Tongue (tissue), 2 donors: Measurements from ENCODE around the gene CD3G. TPM values are rescaled to one million over a fixed set of nuclear protein-coding genes. Genes with fewer than 3 reads are reported as not detected.
A peak's percentile ranks its signal among the peaks of the same experiment; 100 is the strongest.

Experiments
- DNase-seq: peaks from one replicate; pipeline ENCODE4 v3.0.0-alpha.2; 2015
- total RNA-seq: library from RNA; depleted of rRNA; stranded (reverse); fragments of >200 nt; gene quantifications from one replicate; pipeline ENCODE4 v1.2.3, GENCODE V29; 2014

CD3G gene
- total RNA-seq, 1 donor from 2014 or later: 1.1 TPM

DNA sequence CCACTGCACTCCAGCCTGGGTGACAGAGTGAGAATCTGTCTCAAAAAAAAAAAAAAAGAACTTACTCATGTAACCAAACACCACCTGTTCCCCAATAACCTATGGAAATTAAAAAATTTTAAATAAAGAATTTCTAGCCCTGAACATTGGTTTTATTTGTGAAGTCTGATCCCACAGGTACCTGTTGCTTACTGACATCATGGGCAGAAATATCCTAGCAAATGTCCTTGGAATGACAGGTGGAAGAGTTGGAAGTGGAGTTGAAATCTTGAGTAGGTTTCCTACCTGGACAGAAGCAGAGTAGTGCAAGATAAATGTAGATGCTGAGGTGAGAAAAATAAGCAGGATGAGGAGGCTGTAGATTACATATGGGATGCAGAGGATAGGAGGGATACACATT, 18.9 kb upstream of the CD3G start:
- no peak for DNase-seq

DNA sequence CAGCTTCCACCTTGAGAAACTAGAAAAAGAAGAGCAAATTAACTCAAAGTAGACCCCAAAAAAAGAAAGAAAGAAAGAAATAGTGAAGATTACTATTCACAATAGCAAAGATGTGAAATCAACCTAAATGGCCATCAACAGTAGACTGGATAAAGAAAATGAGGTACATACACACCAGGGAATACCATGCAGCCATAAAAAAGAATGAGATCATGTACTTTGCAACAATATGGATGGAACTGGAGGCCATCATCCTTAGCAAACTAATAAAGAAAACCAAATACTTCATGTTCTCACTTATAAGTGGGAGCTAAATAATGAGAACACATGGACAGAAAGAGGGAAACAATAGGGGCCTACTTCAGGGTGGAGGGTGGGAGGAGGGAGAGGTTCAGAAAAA, 15.4 kb upstream of the CD3G start:
- no peak for DNase-seq

DNA sequence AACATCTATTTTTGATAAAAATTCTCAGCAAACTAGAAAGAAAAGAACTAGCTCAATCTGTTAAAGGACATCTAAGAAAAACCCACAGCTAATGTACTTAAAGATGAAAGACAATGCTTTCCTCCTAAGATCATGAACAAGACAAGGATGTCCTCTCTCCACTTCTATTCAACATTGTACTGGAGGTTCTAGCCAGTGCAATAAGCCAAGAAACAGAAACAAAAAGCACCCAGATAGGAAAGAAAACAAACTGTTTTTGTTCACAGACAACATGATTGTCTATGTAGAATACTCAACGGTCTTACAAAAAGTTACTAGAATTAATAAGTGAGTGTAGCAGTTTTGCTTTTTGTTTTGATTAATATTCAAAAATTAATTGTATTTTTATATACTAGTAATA, 9.4 kb upstream of the CD3G start:
- DNase-seq: no peak

DNA sequence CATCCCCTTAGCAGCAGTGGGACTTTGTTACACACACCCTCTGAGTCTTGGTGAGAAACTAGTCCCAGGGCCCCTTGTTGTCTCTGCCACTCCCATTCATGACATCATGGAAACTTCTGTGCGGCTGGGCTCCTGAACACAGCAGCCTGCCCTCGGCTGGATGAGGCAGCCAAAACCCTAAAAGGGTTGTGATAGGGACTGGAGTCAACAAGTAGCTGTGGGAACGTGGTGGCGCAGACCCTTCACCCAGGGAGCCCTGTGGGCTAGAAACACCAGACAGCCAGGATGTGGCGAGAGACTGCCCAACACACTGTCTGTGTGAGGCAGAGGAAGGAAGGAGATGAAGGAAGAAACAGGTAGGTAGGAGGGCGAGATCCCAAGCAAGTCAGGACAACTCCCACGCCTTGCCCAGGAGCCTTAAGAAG, 5.5 kb upstream of the CD3G start:
- peak; percentile 25 for DNase-seq

DNA sequence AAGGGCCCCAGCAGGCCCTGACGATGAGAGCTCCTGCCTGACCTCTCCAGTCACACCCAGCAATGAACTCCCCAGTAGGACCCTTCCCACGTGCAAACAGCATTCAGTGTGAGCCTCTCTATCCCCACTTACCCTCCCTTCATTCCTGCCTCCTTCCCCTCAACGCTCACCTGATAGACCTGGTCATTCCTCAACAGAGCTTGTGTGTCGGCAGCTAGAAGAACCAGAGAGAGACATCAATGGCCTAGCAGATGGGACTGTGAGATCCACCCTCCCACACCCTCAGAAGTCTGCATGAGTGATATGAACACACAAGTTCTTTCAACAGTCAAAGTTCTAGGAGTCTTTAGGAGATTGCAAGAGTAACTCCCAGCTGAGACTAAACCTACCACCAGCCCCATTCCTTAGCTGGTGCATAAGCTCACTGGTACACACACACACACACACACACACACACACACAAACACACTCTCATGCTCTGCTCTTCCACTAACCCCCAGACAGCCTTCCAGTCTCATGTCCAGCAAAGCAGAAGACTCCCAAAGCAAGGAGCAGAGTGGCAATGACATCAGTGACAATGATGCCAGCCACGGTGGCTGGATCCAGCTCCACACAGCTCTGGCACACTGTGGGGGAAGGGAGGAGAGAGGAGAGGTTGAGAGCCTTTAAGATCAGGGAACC, 4.7 kb upstream of the CD3G start:
- no peak for DNase-seq

DNA sequence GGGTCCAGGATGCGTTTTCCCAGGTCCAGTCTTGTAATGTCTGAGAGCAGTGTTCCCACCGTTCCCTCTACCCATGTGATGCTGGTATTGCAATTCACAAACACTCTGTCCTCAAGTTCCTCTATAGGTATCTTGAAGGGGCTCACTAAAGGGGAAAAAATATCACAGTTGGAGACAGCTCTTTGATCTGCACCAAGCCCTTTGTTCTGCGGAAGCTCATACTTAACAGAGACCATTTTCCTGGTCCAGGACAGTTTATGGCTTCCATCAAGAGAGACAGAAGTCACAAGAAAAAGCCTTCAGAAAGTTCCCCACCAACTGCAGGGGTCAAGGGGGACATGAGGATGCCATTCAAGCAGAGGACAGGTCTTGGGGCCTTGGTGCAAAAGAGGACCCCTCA, 3.7 kb upstream of the CD3G start:
- DNase-seq: no peak

DNA sequence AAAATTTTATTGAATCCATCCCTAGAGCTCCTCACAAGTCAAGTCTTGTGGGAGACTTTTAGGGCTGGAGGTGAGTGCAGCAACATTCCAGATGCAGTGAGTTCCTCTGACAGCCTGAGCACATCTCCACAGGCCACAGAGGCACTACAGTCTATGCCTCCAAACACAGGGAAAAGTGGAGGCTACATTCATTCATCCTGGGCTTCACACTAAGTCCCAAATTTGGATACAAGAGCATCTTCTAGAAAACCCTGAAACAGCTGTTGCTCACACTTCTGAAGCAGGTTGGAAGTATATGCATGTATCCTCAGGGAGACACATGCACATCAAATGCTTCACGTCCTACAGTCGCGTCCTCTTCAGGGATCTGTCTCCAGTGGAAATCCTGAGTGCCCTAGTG, 2.9 kb upstream of the CD3G start:
- no peak for DNase-seq

DNA sequence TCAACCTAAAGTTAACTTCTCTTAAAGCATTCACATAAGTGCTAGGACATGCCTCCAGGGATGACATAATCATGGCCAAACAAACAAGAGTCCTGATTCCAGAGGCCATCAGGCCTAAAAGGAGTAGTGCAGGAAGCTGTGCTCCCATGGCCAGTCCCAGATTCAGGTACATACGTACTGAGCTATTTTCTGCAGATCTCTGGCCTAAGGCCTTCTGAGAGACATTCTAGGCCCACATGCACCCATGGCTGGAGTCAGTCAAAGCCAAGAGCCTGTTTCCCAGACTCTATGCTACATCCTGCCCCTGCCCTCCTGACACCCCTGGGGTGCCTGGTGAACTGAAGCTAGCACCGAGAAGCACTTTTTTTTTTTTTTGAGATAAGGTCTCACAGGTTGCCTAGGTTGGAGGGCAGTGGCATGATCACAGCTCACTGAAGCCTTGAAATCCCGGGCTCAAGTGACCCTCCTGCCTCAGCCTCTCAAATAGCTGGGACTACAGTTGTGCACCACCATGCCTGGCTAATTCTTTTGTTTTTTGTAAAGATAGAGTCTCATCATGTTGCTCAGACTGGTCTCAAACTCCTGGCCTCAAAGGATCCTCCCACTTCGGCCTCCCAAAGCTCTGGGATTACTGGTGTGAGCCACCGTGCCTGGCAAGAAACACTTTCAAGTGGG, 2.2 kb upstream of the CD3G start:
- DNase-seq: no peak

DNA sequence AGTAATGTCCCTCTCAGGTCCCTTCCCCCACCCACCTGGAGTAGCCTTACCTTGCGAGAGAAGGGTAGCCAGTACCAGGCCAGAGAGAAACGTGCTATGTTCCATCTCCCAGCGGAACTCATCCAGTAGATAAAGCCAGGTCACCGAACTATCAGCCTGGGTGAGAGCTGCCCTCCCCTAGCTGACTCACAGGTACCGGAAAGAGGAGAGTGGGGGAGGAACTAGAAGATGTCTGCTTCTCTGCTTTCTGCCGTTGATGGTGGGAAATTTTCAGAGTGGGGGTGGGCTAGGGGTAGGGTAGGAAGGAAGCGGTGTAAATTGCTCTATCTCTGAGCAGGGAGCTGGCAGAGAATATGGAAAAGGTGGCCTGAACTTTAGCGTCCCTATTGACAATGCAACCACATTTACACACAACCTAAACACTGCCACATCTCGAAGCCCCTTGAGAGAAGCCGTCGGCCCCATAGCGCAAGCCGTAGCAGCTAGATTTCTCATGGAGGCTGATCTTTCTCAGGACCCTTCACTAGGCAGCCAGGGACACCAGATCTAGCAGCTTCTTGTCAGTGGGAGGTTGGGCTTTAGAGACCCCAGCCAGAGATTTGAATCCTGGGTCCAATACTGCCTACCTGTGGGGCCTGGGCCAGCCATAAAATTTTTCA, 1.5 kb upstream of the CD3G start, which contains the start of gene CD3D:
TSS of gene CD3D (minus strand) at position 203 of the 659 bp plus-strand sequence. CDS start at position 105, 98 bp downstream.
- no peak for DNase-seq

DNA sequence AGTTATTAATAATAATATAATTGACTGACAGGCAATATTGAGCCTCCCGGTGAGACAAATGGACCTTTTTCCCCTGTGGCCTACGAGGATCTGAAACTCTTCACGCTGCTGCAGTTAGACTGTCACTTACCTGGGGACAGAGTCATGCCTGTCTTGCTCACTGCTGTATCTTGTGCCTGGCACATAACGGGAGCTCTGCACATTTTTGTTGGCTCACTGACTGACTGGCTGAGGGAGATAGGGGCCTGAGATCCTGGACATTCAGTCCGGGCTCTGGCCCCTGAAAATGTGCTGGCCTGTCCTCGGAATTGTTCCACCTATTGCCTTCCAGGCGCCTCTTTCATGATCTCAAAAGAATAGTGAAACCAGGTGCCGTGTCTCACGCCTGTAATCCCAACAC, 896 bp upstream of the CD3G start:
- DNase-seq: no peak

DNA sequence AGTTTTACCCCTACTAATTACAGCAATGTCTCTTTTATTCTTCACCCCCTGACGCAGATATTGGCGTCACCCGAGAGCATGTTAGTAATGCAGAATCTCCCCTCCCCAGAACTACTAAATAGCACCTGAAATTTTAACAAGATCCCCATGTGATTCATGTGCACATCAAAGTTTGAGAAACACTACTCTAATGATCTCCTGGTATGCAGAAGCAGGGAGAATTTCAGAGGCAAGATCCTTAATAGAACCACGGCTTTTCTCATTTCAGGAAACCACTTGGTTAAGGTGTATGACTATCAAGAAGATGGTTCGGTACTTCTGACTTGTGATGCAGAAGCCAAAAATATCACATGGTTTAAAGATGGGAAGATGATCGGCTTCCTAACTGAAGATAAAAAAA, 5.3 kb downstream of the CD3G start:
- no peak for DNase-seq

DNA sequence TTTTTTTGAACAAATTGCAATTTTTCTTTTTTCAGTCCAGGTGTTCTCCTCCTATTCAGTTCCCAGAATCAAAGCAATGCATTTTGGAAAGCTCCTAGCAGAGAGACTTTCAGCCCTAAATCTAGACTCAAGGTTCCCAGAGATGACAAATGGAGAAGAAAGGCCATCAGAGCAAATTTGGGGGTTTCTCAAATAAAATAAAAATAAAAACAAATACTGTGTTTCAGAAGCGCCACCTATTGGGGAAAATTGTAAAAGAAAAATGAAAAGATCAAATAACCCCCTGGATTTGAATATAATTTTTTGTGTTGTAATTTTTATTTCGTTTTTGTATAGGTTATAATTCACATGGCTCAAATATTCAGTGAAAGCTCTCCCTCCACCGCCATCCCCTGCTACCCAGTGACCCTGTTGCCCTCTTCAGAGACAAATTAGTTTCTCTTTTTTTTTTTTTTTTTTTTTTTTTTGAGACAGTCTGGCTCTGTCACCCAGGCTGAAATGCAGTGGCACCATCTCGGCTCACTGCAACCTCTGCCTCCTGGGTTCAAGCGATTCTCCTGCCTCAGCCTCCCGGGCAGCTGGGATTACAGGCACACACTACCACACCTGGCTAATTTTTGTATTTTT, 9.1 kb downstream of the CD3G start:
- peak; percentile 61 for DNase-seq

DNA sequence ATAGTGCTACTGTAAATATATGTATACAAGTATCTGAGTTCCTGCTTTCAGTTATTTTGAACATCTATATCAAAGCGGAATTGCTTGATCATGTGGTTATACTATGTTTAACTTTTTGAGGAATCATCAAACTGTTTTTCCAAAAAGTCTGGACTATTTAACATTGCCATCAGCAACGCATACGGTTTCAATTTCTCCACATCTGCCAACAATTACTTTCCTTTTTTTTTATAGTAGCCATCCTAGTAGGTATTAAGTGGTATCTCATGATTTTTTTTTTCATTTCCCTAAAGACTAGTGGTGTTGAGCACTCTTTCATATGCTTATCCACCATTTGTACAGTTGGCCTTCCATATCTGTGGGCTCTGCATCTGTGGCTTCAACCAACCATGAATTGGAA, 13.9 kb downstream of the CD3G start:
- no peak for DNase-seq

DNA sequence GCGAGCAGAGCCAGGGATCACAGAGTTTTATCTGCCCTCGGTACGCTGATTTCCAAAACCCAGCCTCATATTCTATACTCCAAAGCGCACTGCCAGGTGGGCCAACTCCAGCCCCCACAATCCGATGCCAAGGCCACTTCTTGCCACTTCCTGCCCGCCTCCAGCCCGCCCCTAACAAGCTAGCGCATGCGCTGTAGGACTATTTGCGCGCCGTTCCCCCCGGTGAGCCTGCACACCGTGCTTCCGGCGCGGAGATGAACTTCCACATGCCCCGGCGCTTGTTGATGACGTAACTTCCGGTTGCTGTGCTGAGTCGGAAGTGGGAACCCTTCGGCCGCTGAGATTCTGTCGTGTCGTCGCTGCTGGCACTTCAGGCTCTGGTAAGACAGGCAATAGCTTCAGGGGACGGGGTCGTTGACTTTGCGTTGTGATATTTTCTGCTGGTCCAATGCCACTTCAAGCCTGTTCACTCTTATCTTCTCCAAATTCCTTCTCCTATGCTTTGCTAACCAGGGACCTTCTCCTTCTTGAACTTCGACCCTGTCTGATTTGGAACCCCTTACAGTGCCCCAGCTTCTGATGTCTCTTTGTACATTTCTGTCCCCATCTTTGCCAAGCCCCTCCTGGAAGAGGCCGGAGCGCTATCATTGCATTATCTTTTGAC, 15.3 kb downstream of the CD3G start, which contains the start of gene UBE4A:
TSS of gene UBE4A (plus strand) at position 306 of the 664 bp plus-strand sequence. CDS start 5,481 bp downstream, outside the sequence.
- DNase-seq: peak; percentile 98

DNA sequence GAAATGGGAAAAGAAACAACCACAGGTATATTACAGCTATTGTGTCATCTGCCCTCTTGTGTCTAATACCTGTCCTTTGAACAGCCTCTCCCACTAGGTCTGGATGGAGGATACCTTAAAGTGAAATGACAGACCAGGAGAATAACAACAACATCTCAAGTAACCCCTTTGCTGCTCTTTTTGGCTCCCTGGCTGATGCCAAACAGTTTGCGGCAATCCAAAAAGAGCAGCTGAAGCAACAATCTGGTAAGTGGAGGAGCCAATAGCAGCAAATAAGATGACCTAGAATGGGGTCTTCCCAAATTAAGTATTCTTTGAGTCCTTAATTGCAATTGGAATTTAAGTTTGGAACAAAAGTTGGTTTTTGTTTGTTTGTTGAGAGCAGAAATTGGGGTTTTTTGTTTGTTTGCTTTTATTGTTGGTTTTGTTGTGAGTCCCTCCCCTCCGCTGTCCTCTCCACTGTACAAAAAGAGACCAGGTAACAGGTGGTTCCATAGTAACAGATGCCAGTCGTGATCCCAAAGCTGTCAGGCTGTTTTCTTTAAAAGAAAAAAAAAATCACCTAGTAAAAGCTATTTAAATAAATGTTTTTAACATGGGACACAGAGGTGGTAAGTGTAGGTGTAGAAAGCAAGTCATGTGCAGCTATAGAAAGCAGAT, 20.9 kb downstream of the CD3G start:
- no peak for DNase-seq

DNA sequence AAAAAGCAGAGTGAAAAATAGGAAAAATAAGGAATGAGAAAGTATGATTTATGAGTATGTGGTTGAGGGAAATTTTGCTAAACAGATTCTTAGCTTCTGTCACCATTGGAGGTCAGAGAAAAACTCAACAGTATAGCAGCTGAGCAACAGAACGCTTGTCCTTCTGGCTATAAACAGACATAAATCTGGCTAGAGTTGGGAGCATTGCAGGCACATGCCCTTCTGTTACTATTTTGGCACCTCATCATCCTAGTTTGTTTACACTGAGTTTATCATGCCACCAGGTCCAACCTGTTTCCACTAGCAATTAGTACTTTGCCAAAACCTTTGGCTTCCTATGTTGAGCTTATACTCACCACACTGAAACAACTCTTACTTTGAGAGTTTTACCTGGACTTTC, 22.1 kb downstream of the CD3G start:
- no peak for DNase-seq

DNA sequence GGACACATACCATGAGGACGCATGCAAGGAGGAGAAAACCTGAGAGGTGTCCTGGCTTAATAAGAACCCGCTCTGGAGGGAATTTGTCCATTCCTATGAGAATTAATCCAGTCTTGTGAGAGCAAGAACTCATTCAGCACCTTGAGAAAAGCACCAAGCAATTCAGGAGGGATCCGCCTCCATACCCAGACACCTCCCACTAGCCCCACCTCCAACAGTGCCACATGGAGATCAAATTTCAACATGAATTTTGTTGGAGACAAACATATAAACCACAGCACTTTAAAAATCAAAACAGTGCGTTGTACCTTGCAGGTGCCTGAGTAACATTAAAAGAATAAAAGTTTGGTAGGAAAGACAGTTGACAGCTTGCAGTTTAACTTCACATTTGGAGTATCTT, 26.6 kb downstream of the CD3G start:
- DNase-seq: no peak

DNA sequence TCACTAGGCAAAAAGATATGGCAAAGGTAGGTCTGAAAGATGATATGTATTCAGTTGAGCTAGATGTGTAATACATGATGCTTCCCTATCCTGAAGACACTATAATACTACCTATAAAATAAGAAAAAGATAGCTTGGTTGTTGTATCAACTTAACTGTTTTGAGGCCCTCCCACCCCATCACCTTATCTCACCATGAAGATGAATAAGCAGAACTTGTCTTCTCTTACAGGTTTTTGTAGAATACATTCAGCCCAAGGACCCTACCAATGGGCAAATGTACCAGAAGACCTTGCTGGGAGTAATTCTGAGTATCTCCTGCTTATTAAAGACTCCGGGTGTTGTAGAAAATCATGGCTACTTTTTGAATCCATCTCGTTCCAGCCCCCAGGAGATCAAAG, 29.1 kb downstream of the CD3G start:
- DNase-seq: no peak

DNA sequence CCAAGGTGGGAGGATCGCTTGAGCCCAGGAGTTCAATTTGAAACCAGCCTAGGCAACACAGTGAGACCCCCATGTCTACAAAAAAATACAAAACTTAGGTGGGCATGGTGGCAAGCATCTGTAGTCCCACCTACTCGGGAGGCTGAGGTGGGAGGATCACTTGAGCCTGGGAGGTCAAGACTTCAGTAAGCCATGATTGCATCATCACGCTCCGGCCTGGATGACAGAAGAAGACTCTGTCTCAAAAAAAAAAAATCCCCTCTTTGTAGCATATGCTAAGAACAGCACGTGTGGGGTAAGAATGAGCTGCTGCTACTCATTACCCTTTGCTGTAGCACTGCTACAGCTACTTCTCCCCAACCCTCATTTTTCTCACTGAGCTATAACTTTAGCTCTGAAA, 29.7 kb downstream of the CD3G start:
- DNase-seq: no peak

DNA sequence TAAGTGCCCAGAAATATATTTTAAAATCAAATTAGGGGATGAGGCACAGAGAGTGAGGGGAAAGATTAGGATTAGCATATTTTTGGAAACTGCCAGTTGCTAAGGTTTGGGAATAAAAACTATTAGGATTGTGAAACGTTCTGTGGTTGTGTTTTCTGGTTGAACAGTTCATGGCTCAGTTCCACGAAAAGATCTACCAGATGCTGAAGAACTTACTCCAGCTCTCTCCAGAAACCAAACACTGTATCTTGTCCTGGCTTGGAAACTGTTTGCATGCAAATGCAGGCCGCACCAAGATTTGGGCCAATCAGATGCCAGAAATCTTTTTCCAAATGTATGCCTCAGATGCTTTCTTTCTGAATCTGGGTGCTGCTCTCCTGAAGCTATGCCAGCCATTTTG, 30.6 kb downstream of the CD3G start:
- DNase-seq: no peak

DNA sequence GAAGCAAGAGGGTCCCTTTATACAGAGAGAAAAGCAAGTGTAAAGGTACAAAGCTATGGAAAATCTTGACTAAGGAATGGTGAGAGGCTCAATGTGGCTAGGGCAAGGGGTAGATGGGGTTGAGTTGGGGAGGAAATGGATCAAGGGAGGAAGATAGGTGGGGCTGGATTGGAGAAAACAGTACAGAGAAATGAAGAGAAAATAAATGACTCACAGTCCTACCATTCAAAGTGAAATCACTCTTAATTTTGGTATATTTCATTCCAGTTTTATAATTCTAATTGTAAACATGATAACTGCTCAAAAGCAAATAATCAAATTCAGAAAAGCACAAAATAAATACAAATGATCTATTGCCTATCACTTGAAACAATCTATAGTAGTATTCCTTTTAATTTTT, 31.8 kb downstream of the CD3G start:
- no peak for DNase-seq

DNA sequence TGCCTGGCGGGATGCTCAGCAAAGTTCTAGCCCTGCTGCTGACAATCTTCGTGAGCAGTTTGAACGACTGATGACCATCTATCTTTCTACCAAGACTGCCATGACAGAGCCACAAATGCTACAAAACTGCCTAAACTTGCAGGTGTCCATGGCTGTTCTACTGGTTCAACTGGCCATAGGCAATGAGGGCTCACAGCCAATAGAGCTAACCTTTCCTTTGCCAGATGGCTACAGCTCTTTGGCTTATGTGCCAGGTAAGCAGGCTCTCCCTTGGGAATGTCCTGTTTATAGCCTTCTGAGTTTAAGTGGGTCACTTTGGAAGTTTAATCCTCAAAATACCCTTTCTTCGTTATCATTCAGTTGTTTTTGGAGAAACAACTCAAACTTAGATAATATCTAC, 35.4 kb downstream of the CD3G start:
- DNase-seq: no peak
